ENCODE measurements around the gene RPS2.
A peak's percentile ranks its signal among the peaks of the same experiment; 100 is the strongest.

Gene RPS2

DNA sequence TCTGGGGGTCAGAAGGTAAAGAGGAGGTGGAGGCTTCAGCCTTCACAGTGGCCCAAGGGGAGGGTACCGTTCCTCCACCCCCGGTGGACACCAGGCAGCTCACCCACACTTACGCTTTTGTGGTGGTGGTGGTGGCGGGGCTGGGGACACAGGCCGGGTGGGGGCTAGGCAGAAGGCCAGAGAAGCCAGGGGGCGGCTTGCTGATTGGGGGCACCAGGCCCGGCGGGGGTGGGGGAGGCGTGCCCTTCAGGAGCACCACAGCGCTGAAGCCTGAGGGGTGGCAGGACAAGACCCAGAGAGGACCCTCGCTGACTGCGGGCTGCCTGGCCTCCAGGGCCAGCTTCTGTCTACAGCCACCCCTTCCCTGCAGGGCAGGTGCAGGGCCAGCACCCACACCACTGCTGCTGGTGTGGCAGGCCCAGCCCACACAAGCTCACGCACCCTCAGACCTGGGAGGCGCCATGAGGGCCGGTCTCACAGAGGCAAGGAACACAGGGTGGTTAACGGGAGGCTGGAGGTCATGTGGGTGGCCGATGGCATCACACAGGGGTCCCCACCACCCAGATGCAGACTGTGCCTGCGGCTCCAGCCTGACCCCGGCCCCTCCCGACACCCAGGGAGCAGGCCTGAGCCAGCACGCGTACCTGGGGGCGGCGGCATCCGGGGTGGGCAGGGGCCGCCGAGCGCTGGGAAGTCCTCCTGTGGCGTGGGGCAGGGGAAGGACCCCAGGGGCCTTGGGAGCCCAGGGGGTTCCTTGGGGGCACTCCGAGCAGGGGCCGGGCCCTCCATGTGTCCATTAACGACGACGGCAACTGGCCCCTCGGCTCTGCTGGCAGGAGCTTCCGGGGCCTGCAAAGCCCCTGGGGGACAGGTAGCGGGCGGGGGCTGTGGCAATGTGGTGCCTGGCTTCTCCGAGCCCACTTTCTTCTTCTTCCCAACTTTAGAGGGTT, 34.5 kb upstream of the RPS2 start:
- no peak for DNase-seq

DNA sequence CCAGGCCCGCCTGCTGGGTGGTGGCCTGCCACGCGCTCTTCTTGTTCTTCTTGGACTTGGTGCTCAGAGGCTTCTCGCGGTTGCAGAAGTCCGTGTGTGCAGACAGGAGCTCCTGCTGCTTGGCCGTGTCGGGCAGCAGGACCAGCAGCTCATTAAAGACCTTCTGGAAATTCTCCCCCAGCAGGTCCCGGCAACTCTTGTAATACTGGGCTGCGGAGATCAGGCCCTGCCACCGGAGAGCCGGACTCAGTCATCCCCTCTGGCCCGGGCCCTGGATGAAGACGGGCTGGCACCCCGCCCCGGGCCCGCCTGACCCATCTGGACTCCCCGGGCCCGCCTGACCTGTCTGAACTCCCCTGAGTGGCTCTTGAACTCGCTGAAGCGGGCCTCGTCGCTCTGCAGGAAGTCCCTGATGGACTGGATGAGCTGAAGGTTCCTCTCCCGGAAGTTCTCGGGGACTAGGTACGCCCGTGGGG, 33.8 kb upstream of the RPS2 start:
- DNase-seq, result no peak

DNA sequence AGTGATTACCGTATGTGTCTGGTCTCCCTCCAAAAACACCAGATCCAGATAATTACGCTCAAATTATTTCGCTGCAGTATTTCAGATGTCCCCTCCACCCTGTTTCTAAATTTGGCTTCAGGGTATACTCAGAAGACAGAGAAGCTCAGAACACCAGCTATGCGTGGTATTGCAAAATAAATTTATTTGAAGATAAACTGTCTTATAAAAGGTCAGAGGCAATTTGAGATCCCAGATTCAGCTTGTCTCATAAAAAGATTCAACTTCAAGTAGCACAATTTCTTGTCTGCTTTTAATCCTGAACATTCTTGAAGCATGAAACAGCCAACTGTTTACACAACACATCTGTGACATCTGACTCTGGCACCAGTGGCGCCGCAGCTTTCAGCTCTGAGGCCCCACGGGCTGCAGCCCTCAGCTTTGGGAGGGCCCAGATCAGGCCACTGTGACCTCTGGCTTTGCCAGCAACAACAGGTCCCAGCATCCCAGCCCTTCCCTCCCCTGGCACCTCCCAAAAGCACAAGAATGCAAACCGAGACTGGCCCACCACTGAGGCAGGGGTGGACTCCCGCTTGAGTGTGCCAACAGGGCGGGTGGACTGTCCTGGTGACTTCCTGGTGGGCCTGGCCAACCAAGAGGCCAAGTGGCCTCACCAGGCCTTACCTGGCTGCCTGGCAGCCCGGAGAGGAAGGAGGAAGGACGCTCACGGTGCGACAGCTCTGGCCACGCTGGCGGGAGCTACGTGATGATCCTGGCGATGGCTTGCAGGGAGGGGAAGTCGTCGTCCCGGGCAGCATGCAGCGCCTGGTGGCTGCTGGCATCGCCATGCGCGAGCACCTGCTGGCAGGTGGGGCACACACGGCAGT, 33.1 kb upstream of the RPS2 start:
- DNase-seq, result no peak

DNA sequence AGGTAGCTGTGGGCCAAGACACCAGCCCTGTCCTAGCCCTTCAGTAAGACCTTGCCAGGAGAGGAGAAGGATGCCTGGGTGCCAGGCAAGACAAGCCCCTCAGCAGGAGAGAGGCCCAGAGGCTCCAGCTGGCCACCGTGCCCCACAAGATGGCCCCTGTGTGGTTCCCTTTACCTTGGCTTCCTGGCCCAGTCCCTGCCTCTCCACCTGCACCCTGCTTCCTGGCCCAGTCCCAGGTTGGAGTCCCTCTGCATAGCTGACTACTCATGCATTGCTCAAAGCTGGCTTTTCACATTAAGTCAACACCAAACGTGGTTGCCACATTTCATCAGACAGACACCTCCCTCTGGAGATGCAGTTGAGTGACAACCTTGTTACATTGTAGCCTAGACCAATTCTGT, 29.1 kb upstream of the RPS2 start:
- no peak for DNase-seq

DNA sequence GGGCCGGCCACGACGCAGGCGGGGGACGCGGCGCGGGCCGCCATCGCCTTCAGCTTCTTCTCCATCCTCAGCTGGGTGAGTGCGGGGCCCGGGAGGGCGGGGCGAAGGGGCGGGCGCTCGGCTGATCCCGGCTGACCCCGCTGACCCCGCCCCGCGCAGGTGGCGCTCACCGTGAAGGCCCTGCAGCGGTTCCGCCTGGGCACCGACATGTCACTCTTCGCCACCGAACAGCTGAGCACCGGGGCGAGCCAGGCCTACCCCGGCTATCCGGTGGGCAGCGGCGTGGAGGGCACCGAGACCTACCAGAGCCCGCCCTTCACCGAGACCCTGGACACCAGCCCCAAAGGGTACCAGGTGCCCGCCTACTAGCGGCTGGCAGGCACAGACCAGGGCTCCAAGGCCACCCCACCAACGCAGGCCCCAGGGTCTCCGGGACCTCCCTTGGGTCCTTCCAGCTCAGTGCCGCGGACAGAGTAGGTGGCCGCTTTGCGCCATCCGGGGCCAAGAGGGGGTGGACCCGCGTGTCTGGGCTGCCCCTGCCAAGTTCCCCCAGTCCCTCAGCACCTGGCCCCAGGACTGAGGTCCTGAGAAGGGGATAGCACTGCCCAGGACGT, 28.2 kb upstream of the RPS2 start:
- DNase-seq, result no peak

DNA sequence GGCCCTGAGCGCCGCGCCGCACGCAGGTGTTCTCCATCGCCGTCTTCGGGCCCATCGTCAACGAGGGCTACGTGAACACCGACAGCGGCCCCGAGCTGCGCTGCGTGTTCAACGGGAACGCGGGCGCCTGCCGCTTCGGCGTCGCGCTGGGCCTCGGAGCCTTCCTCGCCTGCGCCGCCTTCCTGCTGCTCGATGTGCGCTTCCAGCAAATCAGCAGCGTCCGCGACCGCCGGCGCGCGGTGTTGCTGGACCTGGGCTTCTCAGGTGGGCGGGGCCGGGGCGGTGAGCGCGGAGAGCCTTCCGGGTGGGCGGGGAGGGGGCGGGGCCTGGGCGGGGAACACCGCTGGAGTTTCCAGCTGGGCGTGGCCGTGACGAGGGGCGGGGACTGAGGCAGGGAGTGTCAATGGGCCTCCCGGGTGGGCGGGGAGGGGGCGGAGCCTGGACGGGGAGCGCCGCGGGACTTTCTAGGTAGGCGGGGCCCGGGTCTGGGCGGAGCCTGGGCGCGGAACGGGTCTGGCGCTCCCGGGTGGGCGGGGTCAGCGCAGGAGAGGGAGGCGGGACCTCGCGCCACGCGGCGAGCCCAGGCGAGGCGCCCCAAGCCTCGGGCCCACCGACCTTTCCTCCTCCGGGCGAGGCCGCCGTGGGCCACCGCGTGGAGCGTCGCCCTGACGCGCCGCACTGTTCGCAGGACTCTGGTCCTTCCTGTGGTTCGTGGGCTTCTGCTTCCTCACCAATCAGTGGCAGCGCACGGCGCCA, 27.5 kb upstream of the RPS2 start:
- DNase-seq, result no peak

DNA sequence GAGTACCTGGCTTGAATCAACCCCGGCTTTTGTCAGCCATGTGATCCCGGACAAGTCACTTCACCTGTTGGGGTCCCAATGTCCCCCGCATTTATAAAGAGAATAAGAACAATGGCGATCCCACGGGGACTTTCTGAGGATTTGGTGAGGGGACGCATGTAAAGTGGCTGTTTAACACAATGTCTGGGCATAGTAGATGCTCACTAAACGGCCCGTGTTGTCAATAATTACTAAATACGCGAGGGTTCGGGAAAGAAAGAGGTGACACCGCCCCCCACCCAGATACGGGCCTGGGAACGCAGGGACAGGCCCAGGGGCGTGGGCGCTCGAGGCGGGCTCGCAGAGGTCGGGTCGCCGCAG, 26.9 kb upstream of the RPS2 start:
- DNase-seq, result no peak

DNA sequence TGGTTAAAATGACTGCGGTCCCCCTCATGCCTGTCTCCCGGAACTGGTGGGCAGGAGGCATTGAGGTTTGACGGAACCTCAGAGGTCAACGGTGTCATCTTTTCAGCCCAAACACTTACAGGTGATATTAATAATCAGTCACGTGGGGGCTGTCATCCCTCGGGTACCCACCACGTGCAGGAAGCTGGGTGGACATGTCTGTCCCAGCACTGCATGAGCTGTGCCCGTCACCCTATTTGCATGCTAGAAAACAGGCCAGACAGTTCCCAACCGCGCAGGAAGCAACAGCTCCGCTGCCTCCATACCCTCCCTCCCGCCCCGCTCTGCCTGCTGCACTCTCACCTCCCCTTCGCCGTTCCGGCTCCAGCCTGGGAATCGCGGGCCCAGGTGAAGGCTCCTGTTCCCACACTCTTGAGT, 26.5 kb upstream of the RPS2 start:
- DNase-seq, result no peak

DNA sequence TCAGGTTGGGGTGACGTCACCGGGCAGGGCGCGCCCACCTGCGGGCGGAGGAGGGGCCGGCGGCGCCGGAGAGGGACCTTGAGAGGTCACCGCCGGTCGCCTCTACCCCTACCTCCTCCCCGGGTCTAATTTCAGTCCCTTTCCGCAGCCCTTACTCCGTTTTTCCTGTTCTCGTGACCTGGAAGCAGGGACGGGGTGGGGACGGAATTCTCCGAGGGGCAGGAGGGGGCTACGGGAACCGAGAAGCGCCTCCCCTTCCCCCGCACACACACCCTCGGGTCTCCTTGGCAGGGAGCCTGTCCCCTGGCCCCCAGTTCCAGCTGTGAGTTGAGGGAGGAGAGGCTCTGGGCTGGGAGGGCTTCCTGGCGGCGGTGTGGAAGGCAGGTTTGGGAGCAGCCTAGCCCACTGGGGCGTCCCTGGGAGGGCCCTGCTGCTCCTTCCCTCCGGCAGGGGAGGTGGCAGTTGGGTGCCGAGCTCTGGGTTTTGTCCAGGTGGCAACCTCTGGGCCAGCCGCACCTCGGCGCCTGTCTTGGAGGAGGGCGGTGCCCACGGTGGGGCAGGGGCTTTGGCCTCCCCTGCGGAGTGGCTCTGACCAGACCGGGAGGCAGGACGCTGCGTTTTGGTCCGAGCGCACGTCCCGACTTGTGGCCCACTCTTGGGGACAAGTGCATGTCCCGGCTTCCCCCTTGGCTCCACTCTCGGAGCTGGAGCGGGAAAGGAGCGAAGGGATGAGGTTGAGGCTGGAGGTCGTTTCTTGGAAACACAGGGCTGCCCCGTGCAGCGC, 25.9 kb upstream of the RPS2 start:
- no peak for DNase-seq

DNA sequence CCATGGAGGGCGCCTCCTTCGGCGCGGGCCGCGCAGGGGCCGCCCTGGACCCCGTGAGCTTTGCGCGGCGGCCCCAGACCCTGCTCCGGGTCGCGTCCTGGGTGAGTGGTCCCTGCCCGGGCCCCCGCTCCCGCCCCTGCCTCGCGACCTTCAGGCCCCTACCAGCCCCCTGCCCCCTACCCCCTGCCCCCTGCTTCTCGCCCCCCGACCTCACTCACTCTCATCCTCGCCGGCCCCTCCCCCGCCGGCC, 25.4 kb upstream of the RPS2 start:
- DNase-seq, result no peak

DNA sequence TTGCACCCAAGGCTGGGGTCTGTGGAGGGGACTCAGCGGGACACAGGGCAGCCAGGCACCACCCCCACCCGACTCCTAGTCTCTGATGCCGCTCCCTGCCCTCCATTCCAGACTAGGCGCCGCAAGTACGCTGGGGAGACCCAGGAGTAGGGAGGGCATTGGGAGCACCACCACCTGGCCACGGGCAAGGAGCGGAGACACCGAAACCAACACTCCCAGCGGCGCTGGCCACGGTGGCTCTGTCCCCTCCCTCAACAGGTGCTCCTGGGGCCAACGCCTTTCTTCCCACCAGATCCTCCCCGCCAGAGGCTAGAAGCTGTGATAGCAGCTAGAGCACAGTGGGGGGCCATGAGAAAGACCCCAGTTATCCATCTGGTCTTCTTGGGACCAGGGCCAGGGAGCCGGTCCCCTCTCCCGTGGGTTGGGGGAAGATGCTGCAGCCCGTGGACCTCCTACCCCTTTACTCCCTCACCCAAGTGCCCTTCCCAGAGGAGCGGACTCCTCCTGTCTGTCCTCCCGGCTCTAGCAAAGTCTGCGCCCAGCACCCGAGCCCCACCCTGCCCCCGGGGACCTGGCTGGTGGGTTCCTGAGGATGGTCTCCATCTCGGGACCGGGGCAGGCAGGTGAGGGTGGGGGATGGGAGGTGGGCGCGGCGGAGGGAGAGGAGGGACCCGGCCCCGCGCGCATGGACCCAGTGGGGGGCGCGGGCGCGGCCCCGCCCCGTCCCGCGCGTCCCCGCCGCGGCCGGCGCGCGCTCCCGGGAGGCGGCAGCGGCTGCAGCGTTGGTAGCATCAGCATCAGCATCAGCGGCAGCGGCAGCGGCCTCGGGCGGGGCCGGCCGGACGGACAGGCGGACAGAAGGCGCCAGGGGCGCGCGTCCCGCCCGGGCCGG, 24.8 kb upstream of the RPS2 start, which contains the start of gene SYNGR3:
Gene SYNGR3, plus strand, starts transcription at position 762 of the 892 bp plus-strand sequence. CDS start 133 bp downstream, outside the sequence.
- no peak for DNase-seq

DNA sequence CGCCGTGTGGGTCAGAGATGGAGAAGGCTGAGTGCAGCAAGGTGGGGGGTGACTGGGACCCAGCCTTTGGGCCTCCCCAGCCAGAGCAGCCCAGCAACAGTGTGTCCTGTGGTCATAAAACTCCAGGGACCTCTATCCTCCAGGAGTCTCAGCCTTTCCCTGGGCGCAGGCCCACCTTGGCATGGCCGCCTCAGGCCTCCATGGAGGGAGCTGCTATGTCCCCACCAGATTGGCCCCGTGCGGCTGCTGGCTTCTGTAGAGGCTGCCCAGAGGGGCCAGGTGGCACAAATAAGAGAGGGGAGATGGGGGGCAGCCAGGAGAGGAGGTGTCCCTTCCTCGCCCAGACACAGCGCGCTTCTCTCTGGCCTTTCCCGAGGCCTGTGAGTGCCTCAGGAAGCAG, 22.6 kb upstream of the RPS2 start:
- no peak for DNase-seq

DNA sequence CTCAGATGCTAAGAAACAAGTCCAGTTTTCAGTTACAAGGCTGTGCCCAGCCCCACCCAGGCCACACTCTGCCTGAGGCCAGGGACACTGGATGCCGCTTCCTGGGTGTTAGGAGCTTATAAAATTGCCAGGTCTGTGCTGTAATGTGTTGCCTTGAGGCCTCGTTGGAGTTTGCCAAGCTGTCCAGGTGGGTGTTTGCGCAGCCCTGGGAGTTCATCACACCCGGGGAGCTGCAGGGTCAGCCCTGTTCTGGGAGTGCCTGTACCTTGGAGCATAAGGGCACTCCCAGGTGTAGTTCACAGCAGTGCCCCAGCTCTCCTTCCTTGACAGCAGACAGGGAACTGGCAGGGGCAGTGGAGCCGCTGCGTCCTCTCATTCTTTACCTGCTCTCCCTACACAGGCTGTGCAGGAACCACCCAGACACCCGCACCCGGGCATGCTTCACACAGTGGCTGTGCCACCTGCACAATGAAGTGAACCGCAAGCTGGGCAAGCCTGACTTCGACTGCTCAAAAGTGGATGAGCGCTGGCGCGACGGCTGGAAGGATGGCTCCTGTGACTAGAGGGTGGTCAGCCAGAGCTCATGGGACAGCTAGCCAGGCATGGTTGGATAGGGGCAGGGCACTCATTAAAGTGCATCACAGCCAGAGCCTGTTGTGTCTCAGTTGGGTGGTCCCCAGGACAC, 21.0 kb upstream of the RPS2 start:
- DNase-seq, result no peak

DNA sequence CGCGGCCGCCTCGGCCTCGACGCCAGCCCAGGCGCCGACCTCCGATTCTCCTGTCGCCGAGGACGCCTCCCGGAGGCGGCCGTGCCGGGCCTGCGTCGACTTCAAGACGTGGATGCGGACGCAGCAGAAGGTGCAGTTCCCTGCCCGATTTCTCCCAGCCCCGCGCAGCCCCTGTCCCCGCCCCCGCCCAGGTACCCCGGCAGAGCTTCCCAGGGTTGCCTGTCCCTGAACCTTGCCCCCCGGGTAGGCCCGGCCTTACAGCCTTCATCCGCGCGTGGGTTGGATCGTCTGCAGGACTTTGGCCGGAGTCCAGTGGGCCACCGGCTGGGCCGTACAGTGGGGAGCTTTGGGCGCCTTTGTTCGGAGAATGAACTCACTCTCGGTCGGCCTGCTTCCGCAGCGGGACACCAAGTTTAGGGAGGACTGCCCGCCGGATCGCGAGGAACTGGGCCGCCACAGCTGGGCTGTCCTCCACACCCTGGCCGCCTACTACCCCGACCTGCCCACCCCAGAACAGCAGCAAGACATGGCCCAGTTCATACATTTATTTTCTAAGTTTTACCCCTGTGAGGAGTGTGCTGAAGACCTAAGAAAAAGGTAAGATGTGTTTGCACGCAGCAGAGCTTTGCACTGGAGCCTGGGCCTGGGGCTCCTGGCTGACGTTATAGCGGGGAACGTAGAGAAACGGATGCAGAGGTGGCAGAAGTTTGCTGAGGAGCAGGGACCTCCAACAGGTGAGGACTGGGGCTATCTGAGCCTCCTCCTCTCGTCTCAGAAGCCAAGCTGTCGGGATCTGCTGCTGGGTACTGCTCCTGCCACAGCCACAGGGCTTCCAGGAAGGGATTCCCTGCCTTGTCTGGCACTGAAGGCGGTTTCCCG, 20.0 kb upstream of the RPS2 start:
- DNase-seq, result no peak

DNA sequence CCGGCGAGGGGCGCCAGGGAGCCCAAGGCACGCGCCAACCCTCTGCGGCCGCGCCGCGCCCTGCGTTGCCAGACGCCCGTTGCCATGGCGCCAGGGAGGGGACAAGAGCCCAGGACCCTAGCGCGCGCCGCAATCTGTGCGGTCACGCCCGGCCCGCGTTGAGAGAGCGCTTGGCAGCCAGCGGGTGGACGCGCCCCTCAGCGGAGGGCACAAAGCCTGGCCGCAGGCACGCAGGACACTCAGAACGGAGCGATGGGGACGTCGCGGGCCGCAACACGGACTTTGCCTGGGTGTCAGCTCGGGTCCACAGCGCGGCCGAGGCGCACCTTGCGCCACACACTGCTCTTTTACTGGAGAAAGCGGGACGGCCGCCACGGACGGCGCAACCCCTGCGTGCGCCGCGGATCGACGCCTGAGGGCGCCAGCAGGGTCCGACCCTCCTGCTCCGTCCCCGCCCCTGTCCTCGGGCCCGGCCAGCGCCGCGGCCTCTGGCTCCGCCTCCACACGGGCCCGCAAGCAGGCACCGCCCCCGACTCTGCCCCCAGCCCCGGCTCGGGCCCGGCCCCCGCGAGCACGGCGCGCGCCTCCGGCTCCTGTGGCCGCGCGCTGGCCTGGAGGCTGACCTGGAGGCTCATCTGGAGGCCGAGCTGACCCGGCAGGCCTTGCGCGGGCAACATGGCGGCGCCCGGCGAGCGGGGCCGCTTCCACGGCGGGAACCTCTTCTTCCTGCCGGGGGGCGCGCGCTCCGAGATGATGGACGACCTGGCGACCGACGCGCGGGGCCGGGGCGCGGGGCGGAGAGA, 19.1 kb upstream of the RPS2 start, which contains the start of gene GFER:
Gene GFER, plus strand, starts transcription at position 650 of the 803 bp plus-strand sequence. Its CDS starts 26 bp downstream, at position 676.
- peak; percentile 71 for DNase-seq

DNA sequence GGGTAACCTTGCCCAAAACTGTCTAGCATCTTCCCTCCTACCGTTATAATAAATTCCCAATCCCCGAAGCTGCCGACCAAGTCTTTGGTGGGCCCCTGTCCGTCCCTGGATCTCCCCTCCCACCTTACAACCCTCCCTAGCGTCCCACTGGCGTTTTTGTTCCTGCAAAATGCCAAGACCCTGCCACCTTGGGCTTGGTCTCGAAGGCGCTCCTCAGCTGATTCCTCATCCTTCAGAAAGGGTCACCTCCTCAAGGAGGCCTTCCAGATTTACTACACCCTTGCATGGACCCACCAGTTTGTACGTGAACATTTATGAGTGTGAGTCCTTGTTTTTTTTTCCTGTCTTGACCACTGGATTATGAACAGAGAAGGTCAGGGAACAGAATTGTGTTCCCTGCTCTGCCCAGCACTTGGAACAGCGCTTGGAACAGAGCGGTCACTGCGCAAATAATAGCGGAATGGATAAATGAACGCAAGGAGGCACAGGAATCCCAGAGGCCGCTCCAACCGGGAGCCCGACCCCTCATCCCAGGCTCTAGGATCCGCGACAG, 18.4 kb upstream of the RPS2 start:
- DNase-seq, result no peak

DNA sequence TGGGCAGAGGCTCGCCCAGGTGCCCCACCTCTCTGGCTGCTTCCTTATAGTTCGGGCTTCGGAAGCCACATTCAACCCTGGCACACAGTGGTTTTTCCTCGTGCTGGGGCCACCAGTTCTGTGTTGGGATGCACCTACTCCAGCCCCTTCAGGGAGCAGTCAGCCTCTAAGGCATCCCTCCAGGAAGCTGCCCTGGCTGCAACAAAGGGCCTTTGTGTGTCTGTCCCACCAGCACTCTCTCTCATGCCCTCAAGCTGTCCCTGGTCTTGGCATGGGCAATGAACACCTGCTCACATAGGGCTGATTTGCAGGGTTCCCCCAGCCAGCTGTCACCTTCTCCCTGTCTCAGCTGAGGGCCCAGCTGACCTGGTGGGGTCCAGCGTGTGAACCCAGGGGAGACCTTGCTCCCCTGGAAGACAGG, 17.4 kb upstream of the RPS2 start:
- DNase-seq, result no peak

DNA sequence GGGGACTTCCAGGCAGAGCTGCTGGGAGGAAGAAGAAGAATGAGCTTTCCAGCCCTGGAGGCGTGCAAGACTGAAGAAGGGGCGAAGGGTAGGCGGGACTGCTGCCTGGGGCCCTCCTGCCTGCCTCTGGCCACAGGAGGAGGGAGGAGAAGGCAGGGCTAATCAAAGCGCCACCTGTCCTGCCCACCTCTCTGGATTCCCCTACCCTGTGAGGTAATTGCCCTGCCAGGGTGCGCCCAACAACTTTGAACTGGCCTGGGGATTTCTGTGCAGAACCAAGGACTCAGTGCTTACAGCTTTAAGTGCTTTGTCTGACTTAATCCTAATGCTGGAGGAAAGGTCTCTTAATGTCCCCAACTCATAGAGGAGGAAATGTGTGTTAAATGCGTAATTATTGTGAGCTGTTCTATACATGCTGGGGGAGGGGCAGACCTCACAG, 16.8 kb upstream of the RPS2 start, which contains the start of gene NOXO1:
Gene NOXO1, minus strand, starts transcription at position 72 of the 439 bp plus-strand sequence. CDS start 290 bp downstream, outside the sequence.
- DNase-seq, result no peak
